ENCODE results near the gene MTOR.

Gene MTOR

DNA sequence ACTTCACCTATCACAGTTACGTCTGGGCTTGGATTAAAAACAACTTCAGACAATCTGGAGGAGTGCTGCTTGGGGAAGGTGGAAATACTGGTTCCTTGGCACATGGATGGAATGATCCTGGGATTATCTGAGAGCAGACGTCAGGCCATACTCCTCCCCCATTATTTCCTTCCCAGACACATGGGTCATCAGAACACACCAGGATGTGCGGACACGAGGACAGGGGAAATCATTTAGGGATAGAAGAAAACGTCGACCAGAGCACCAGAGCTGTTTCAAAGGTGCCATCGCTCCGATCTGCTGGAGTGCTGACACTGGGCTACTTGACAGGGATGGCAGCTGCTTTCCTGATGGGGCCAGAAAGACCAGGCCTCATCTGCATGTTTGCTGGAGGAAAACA is 105.0 kb downstream of the MTOR start:
- no peak overlapping the region for H3K4me3 ChIP-seq (ENCODE audit: low read depth, low read length)
- TF ChIP-seq, protein P1, sequence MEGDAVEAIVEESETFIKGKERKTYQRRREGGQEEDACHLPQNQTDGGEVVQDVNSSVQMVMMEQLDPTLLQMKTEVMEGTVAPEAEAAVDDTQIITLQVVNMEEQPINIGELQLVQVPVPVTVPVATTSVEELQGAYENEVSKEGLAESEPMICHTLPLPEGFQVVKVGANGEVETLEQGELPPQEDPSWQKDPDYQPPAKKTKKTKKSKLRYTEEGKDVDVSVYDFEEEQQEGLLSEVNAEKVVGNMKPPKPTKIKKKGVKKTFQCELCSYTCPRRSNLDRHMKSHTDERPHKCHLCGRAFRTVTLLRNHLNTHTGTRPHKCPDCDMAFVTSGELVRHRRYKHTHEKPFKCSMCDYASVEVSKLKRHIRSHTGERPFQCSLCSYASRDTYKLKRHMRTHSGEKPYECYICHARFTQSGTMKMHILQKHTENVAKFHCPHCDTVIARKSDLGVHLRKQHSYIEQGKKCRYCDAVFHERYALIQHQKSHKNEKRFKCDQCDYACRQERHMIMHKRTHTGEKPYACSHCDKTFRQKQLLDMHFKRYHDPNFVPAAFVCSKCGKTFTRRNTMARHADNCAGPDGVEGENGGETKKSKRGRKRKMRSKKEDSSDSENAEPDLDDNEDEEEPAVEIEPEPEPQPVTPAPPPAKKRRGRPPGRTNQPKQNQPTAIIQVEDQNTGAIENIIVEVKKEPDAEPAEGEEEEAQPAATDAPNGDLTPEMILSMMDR (IDR thresholded peaks at IDR 0.05; ENCODE audit: borderline replicate concordance, insufficient read depth, low read depth, low read length): no peak

DNA sequence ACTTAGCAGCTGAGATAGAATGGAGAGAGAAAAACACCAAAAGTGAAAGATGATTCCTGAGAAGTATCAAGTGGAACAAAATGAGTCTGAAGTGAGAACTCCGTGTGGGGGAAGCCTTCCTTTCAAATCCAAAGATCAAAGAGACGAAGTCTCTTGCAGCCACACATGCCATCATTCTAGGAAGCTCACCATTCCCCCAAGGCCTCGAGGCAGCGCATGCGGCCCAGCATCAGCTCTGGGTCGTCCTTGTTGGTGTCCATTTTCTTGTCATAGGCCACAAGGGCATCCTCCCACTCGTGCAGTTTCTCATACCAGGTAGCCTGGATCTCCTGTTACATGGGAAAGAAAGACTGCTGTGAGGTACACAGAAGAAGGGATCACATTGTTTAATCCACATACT is 105.4 kb downstream of the MTOR start:
- no peak overlapping the region for H3K4me3 ChIP-seq (ENCODE audit: low read depth, low read length)
- TF ChIP-seq, protein P1 (IDR thresholded peaks at IDR 0.05; ENCODE audit: borderline replicate concordance, insufficient read depth, low read depth, low read length): no peak

DNA sequence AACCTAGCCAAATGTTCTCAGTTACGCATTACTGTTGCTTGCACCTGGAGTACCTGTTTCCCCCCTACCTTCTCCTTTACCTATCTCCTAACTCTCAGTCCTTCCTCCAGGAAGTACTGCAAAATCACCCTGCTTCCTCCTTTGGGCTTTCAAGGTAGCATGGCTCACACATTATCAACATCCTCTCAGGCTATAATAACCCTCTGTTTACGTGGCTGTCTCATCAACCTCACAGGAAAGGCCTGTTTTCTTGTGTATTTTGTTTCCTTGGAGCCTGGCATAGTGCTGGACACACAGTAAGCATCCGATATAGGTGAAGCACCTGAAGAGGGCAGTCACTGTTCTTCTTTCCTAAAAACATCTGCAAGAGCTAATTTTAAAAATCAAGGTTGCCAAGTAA is 105.9 kb downstream of the MTOR start:
- TF ChIP-seq, protein P1 (IDR thresholded peaks at IDR 0.05; ENCODE audit: borderline replicate concordance, insufficient read depth, low read depth, low read length): no peak
- no peak overlapping the region for H3K4me3 ChIP-seq (ENCODE audit: low read depth, low read length)

DNA sequence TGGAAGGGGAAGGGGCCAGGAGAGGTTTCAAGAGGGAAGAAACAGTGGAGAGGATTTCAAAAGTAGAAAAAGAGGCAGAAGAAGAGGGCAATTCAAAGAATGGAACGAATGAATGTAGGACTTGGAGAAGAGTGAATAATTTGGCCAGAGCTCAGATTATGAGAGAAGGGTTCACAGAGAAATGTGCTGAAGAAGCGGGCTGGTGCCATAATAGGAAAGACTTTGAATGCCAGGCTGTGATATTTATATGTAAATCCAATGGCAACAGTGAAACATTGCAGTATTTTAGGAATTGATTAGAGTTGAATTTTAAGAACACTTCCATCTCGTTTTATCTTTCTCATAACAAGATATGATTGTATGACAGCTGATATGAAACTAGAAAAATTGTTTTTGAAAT is 109.2 kb downstream of the MTOR start:
- TF ChIP-seq, protein P1 (IDR thresholded peaks at IDR 0.05; ENCODE audit: borderline replicate concordance, insufficient read depth, low read depth, low read length): no peak

DNA sequence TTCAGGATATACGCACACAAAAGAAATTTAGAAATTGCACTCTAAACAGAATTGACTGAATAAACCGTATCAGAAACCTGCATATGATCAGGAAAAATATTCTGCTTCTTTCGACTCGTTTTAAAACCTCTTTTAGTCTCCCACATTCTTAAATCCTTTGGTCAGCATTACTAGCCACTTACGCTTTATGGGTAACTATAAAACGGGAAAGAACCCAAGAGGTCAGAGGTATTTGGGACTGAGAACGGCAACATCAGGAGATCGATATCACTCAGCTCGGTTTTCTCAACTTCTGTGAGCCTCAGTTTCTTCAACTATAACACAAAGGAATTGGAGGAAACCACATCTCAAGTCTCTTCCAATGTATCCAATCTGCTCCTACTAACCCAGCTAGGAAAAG is 109.6 kb downstream of the MTOR start:
- TF ChIP-seq, protein P1 (IDR thresholded peaks at IDR 0.05; ENCODE audit: borderline replicate concordance, insufficient read depth, low read depth, low read length): no peak
- H3K4me3 ChIP-seq (ENCODE audit: low read depth, low read length): no peak overlapping the region

More for the DNA sequence above, 109.2 kb downstream of the MTOR start:
- no peak overlapping the region for H3K4me3 ChIP-seq (ENCODE audit: low read depth, low read length)

DNA sequence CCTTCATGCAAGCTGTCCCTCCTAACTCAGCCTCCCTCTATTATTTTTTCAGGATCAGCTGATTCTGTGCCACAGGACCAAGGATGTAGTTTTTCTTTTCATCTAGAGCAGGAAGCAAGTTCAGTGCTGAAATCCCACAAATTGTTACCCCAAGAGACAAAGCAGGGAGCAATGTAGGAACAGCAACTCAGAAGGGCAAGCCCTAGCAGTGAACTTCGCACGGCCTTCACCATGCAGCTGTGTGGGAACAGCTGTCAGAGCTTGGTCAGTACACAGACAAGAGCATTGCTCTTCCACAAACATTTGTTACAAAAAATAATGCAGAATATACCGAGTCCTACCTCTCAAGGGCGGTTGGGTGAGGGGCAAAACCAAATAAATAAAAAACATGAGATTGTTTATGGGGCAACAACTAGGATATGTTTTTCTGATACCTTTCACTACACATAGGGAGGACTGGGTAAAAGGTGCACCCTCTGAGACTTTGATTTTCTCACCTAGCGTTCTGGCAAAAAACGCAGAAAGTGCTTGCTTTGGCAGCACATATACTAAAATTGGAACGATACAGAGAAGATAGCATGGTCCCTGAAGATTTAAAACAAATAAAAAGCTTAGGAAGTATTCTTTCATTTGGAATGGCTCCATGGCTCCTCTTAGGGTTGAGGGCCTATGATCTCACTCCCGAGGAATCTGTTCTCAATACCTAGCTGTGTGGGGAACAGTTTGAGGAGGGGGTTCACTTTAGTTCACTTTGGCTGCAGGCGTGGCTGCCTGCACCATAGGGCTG is 110.3 kb downstream of the MTOR start:
- TF ChIP-seq, protein P1 (IDR thresholded peaks at IDR 0.05; ENCODE audit: borderline replicate concordance, insufficient read depth, low read depth, low read length): no peak
- no peak overlapping the region for H3K4me3 ChIP-seq (ENCODE audit: low read depth, low read length)

DNA sequence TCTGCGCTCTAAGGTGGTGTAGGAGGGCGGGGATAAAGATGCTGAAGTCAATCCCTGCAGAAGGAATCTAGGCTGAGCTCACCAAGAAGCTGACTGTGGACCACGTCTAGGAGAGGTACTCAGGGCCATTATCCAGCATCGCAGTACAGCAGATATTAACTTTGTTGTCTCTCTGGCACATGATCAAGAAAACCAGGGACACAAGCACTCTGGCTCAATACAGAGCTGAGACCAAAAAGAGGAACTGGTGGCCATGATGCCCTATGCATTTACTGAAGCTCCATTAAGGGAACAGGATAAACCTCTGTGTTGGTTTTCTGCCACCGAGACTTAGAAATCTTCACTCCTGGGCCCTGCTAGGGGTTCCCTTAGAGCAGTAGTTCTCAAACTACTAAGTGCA is 111.2 kb downstream of the MTOR start:
- TF ChIP-seq, protein P1 (IDR thresholded peaks at IDR 0.05; ENCODE audit: borderline replicate concordance, insufficient read depth, low read depth, low read length): no peak

More for the DNA sequence above, 111.2 kb downstream of the MTOR start:
- H3K4me3 ChIP-seq (ENCODE audit: low read depth, low read length): no peak overlapping the region
